Measurements from ENCODE around the gene IL22RA1.

- TF ChIP-seq REST (IDR thresholded peaks at IDR 0.05; ENCODE audit: low read depth): no peak
- TF ChIP-seq EGR1 (IDR thresholded peaks at IDR 0.05): no peak
- no peak for TF ChIP-seq NFIC (IDR thresholded peaks at IDR 0.05)
- no peak for TF ChIP-seq EP300 (IDR thresholded peaks at IDR 0.05; ENCODE audit: borderline replicate concordance)
- TF ChIP-seq CEBPB (IDR thresholded peaks at IDR 0.05): no peak
- no peak for TF ChIP-seq YY1 (IDR thresholded peaks at IDR 0.05; ENCODE audit: low read depth)
- no peak for TF ChIP-seq TAF1 (IDR thresholded peaks at IDR 0.05; ENCODE audit: low read depth)
- TF ChIP-seq CREB1 (IDR thresholded peaks at IDR 0.05; ENCODE audit: low read depth): no peak
- TF ChIP-seq MAX (IDR thresholded peaks at IDR 0.05): no peak
- TF ChIP-seq TCF12 (IDR thresholded peaks at IDR 0.05; ENCODE audit: low read depth): no peak
- TF ChIP-seq RAD21 (IDR thresholded peaks at IDR 0.05; ENCODE audit: low read depth): no peak
- TF ChIP-seq TEAD4 (IDR thresholded peaks at IDR 0.05): no peak
Measured at GRCh38 chr1:24093732-24094131, 49.2 kb downstream of the IL22RA1 start.

All from Ishikawa (cell line).